ENCODE measurements around the gene CDSN.
"Not testable (repeated sequence)": the region's sequence is repeated elsewhere in the genome, so short reads cannot be mapped to it uniquely, and the experiment has no call there.

Gene CDSN

DNA sequence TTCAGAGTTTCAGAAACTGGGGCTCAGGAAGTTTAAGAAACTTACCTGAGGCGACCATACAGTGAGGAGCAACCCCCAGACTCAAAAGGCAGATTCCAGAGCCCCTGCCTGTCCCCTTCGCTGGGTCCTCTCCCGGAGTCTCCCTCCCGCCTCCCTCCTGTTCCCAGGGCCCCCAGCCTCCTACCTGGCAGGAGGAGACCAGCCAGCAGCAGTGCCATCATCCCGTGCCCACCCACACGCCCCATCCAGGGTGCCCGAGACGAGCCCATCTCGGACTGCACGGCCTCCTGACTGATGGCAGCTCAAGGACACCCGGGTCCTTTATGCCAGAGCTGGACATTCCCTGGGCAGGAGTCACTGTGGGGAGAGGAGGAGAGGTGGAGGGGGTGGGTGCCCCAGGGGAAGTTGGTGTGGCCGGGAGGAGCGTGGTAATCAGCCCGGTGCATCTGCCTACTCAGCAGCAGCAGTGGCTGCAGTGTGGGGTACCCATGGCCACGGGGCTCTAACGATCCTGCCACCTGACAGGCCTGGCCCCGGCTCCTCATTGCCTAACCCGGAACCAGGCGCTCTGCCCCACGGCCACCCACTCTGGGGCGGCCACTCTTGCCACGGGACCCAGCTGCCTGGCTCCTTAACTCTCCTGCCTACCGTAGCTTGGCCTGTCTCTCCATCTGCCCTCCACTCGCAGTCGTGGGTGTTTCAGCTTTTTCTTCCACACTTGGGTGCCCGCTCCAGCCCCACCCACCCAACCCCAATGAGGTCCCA lies at the start of gene CDSN:
CDSN (minus strand) TSS at position 296 of the 765 bp plus-strand sequence; CDS start at position 269, 27 bp downstream.
- no peak for DNase-seq

DNA sequence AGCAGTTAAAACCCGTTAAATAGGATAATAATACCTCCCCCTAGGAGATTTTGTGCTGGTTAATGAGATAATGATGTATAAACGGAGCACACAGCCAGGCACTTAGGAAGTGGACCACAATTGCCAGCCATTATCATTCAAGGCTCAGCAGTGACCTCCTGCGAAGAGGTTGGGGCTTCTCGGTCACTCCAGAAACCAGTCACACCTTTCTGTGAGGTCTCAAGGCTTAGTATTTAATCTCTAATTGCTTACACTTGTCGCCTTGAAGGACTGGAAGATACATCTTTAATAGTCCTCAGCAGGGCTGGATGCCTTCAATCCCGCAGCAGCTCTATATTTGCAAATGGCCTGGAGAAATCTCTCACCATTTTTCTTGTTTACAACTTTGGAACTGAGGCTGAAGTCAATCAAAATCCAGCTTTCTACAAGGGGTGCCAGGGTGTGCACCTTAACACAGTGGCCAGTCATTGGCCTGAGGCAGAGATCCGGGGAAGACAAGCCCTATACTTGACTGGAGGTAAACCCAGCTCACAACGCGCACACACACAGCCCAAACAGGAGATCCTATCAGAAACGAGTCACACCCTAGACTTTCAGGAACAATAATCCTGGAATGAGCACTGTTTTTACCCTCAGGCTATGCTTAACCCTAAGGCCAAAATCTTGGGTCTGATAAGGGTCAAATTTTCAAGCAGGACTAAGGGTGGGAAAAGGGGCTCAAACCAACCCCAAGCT lies 49.0 kb upstream of the CDSN start:
- DNase-seq = no peak

GRCh38 chr6:31168606-31169005 lies 48.4 kb upstream of the CDSN start:
- DNase-seq = no peak

DNA sequence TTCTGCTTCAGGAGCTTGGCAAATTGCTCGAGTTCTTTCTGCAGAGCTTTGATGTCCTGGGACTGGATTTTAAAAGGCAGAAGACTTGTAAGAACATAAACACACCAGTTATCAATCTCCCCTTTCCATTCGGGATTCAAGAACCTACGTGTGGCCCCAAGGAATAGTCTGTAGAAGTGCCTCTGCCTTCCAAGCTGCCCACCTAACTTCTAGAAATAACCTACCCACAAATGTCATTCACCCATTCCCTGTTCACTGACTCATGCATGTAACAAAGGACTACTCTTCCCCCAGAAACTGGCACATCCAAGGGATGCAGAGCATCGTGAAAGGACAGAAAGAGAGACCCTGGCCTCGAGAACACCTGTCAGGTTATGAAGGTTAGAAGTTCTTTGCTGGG lies 45.7 kb upstream of the CDSN start:
- DNase-seq = no peak

- not testable (repeated sequence) for DNase-seq
These were observed 45.0 kb upstream of the CDSN start for GRCh38 chr6:31165064-31165832.

DNA sequence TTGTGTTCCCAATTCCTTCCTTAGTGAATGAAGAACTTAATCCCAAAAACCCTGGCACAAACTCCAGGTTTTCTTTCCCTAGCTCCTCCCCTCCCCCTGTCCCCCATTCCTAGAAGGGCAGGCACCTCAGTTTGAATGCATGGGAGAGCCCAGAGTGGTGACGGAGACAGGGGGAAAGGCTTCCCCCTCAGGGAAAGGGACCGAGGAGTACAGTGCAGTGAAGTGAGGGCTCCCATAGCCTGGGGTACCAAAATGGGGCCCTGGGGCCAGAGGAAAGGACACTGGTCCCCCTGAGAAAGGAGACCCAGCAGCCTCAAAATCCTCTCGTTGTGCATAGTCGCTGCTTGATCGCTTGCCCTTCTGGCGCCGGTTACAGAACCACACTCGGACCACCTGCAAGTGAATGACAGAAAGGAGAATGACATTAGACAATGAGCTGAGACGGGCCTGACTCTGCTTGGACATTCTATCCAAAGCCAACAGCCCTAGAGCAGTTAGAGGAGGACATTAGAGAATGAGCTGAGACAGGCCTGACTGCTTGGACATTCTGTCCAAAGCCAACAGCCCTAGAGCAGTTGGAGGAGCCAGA lies 44.3 kb upstream of the CDSN start:
- DNase-seq = not testable (repeated sequence)

GRCh38 chr6:31163922-31164321 lies 43.7 kb upstream of the CDSN start:
- DNase-seq = no peak

DNA sequence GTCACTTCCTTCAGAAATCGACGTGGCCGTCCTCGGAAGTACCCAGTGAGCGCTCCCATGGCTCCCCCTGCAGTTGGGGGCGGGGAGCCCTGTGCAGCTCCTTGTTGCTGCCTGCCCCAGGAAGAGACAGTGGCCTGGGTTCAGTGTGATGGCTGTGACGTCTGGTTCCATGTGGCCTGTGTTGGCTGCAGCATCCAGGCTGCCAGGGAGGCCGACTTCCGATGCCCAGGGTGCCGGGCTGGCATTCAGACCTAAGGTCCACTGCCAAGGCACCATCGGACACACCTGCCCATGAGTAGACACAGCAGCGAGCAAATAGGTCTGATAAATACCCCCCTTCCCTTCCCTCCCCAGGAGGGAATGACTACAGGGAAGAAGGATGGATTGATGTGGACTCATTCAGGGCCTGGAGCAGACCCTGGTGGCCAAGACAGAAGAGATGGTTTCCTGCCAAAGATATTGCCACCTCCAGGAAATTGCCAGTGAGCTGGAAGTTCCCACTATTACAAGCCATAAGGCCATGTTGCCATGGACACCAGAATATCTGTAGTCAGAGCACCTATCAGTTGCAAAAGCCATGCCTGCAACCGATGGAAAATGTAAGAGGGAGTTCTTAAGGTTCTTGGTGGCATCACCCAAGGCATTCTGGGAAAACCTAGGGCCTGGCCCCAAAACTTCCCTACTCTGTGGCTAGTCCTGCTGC lies 42.4 kb upstream of the CDSN start:
- no peak for DNase-seq

DNA sequence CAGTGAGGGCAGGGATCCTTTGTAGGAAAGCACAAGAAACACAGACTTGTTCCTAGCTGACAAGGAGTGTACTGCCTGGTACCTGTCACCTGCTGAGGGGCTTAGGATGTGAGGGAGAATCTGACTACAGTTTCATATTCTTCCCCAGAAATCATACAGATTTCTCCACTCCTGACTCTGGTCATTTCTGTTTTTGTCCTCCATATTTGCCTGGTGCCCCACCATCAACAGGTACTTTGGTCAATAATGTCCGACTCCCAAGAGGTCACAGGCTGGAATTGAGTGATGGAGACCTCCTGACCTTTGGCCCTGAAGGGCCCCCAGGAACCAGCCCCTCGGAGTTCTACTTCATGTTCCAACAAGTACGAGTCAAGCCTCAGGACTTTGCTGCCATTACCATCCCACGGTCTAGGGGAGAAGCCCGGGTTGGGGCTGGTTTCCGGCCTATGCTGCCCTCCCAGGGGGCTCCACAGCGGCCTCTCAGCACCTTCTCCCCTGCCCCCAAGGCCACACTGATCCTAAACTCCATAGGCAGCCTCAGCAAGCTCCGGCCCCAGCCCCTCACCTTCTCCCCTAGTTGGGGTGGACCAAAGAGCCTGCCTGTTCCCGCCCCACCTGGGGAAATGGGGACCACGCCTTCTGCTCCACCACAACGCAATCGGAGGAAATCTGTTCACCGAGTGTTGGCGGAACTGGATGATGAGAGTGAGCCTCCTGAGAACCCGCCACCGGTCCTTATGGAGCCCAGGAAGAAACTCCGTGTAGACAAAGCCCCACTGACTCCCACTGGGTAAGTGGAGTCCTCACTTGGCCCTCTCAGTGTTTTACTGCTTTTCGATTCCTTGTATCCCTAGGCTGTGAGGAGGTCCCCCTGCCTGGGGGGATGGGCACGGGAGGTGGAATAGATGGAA lies 41.2 kb upstream of the CDSN start:
- DNase-seq = no peak

DNA sequence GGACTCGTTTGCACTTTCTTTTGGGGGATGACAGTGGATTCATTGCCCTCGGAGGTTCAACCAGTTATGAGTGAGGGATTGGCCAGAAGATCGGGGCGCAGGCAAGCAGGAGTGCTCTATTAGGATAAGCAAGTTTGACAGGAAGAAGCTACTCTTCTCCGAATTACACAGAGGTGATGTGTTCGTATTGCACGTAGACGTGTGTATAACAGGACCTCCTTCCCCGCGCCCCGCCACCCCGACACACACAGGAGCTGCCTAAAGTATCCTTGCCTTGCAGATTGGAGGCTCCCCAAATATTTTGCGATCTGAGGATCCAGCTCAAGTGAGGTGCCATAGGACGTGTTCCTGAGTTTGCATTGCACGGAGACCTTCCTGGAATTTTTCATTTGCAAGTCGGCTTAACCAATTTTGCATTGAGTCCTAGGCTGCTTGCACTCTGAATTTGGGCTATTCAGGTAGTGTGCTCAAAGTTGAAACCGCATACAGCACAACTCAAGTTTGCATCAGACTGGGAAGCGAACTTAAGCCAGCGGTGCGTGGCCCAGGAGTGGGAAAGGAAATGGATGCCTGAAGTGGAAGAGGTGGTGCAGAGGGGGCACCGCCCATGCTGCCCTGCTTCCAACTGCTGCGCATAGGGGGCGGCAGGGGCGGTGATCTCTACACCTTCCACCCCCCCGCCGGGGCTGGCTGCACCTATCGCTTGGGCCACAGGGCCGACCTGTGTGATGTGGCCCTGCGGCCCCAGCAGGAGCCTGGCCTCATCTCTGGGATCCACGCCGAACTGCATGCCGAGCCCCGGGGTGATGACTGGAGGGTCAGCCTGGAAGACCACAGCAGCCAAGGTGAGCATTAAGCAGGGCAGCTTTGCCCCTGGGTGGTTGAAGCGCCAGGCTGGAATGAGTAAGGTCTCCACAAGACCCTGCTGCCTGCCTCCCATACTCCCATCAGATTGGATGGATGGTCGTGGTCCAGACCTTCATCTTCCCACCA lies 38.9 kb upstream of the CDSN start:
- DNase-seq = no peak

DNA sequence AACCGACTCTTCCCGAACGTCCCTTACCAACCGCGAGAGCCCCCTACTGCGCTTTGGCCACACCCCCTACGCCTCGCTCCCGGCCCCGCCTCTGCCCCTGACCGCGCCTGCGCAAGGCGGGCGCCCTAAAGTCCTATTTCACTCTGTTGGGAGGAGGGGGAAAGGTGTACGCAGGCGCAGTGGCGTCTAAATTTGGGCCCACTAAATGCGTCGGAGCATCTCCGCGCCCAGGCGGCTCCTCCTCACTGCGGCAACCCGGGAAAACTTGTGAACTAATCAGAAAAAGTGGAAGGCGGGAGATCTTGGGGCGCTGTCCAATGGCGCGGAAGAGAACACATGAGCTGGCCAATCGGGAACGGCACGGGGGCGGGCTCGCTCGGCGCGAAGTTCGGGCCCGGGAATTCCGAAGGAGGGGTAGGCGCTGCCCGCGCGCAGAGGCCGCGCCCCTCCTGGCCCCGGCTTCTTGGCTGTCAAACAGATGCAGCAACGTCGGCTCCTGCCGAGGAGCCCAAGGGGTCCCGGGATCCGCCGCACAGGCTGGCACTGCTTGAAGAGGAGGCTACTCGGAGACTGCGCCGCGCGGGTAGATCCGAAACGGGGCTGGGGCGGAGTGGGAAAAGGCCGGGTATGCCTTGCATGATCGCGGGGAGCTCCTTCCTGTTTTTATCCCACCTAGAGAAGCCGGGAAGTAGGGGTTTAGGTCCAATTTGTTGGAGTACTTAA lies 38.1 kb upstream of the CDSN start, which contains the start of gene TCF19:
TCF19 (plus strand) TSS at position 450 of the 723 bp plus-strand sequence. CDS start 881 bp downstream, outside the sequence.
- peak; percentile 100 for DNase-seq

DNA sequence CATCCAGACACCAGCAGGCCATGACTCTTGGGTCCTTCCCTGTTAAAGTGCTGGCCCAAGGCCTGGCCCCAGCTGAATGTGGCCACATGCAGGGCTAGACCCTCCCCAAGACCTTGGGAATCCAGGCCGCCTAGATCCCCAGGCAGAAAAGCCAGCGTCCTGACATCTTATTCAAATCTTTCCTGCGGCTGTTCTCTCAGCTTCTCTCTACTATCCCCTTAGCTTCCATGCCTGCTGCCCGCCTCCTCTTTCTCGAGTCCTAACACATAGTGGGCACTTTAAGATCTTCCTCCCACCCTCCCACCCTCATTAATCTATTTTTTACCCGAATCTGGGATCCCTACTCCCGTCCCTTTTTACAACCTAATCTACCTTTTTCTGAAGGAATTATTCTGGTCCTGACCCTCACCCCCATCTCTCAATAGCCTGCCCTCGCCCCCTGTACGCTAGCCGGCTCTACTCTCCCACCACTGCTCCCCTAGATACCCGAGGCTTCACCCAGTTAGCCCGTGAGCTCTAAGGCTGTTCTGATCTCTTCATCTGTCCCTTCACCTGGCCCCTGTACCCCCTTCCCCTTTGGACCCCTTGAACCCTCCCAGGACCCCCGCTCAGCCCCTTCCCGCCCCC lies 37.4 kb upstream of the CDSN start, which contains the start of gene CCHCR1:
CCHCR1 (minus strand) TSS at position 290 of the 627 bp plus-strand sequence; CDS start at position 88, 202 bp downstream.
- no peak for DNase-seq

DNA sequence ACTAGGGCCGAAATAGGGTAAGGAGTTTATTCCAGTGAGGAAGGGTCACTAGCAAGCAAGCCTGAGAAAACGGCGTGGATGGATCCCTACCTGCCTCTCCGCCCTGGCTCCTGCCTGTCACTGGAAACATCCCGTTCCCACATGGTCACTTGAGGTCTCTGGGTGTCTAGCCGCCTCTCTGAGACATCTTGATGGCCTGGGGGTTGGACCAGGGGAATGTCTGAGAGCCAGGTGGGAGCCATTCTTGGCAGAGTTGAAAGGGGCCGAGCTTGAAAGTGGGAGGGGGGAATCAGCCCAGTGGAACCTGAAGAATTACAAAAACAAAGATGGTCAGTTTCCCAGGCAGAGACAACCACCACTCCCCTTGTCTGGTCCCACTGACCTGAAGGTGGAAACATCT lies 36.4 kb upstream of the CDSN start:
- DNase-seq = no peak

- DNase-seq = no peak
These were observed 34.2 kb upstream of the CDSN start for GRCh38 chr6:31154436-31154835.

DNA sequence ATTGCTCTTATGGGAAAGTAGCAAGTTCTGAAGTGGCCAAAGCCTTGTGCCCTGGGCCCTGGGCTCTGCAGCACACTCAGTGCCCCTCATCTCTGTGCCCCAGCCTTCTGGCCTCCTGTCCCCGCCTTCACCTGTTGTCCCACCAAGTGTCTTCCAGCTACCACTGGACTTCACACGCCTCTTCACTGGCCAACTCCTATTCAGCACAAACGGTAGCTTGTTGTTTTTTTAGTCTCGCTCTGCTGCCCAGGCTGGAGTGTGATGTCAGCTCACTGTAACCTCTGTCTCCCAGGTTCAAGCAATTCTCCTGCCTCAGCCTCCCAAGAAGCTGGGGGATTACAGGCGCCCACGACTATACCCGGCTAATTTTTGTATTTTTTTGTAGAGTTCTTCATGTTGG lies 32.5 kb upstream of the CDSN start:
- no peak for DNase-seq

DNA sequence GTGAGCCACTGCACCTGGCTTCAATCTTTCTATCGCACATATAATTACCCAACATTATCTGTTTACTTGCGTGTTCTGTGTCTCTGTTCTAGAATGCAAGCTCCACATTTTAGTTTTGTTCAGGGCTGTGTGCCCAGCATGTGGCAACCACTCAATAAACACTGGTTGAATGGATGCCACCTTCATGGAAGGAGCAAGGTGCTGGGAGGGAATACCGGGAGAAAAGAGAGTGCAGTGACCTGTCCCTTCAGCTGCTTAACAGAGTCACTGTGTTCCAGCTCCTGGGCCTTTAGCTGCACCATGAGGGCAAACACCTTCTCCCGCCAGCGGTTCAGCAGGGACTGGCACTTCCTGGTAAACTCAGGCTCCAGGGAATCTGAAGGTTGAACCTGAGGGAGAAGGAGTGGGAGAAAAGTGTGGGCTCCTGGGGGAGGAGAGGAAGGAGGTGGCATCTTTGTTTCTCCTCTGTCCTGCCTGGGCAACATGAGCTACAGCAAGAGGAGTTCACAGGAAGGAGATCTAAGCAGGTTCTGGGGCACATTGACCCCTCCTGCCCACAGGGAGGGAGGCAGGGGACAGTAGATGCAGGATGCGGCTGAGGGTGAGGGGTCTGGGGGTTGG lies 29.7 kb upstream of the CDSN start:
- no peak for DNase-seq

DNA sequence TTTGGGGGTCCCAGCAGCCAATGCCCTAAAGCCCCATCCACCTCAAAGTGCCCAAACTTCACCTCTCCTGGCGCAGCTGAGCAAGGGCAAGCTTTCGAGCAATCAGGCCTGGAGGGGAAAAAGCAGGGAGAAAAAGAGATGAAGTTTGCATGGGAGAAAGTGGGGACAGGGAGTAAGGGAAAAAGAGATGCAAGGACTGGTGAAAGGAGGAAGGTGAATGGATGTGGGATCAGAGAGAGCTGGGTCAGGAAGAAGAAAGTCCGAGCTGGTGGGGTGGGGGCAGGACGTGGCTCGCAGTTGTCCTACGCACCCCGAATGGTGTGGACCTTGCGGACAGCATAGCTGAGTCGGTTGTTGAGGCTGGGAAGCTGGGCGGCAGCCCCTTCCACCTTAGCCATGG lies 25.1 kb upstream of the CDSN start:
- no peak for DNase-seq

DNA sequence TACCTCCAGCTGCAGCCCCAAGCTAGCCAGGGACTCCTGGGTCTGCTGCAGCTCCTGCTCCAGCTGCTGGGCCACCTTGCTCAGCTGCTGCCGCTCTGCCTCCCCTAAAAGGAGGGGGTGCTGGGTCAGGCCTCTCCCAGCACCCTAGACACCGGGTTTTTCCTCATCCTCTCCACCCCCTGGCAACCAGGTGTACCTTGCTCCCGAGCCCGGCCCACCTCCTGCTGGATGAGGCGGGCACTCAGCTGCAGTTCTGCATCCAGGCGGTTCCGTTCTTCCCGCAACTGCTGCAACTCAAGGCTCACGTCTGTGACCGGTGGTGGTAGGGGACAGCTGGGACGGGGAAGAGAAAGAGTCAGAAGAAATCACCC lies 24.7 kb upstream of the CDSN start:
- no peak for DNase-seq
